ENCODE data around the gene GNB1L. TPM values are rescaled to one million over a fixed set of nuclear protein-coding genes. Genes with fewer than 3 reads are reported as not detected.

Gene GNB1L
- total and polyA plus RNA-seq, 2 experiments from 2014 or later = 14.3 to 16.5 TPM

GRCh38 chr22:19902245-19902715, 47.6 kb upstream of the GNB1L start:
- no peak overlapping the region for H3K27ac ChIP-seq

GRCh38 chr22:19901577-19902244, 47.0 kb upstream of the GNB1L start:
- 80 to 87% methylated on average over 11 of the region's 11 CpGs for WGBS, 2 experiments (ENCODE audit: low coverage in 1 of 2, low lambda C conversion rate in 2 of 2, missing lambda C conversion rate in 2 of 2)
- Histone ChIP-seq H4K20me1 (ENCODE audit: insufficient read depth) (no peaks in the 10 kb centered on the region), H2AFZ (no peak overlapping the region), H3K79me2 (ENCODE audit: insufficient read depth) (no peaks in the 10 kb centered on the region), H3K27me3 (replicated peaks; ENCODE audit: insufficient read depth) (no peaks in the 10 kb centered on the region), H3K4me3 (no peak overlapping the region), H3K9me2 (ENCODE audit: insufficient read depth) (no peaks in the 10 kb centered on the region), H3K9ac (no peak overlapping the region), H3F3A (ENCODE audit: insufficient read depth) (no peaks in the 10 kb centered on the region), H3K4me2 (ENCODE audit: unreplicated experiment) (no peak overlapping the region), H3K27ac (no peak overlapping the region), H3K36me3 (ENCODE audit: low read depth) (no peaks in the 10 kb centered on the region), H3K9me3 (ENCODE audit: low read depth) (no peaks in the 10 kb centered on the region), H3K4me1 (ENCODE audit: insufficient read depth) (no peaks in the 10 kb centered on the region)
- TF ChIP-seq EZH2 (IDR thresholded peaks at IDR 0.05; ENCODE audit: insufficient read depth, poor library complexity, severe bottlenecking) (no peak), EZH2phosphoT487 (IDR thresholded peaks at IDR 0.05; ENCODE audit: insufficient read depth, low read depth) (no peak)
- in situ Hi-C loops (cut with MboI) = no loop called here
- no peak for DNase-seq

More at GRCh38 chr22:19902245-19902715, 47.6 kb upstream of the GNB1L start:
- no peaks in the 10 kb centered on the region for H3F3A ChIP-seq (ENCODE audit: insufficient read depth)
- no peak overlapping the region for H3K4me3 ChIP-seq
- 79 to 95% methylated on average over 2 to 7 of the region's 7 CpGs for WGBS, 2 experiments (ENCODE audit: low coverage in 1 of 2, low lambda C conversion rate in 2 of 2, missing lambda C conversion rate in 2 of 2)
- no peaks in the 10 kb centered on the region for H4K20me1 ChIP-seq (ENCODE audit: insufficient read depth)
- H3K4me1 ChIP-seq (ENCODE audit: insufficient read depth) = no peaks in the 10 kb centered on the region
- in situ Hi-C loops (cut with MboI) = no loop called here
- no peaks in the 10 kb centered on the region for H3K79me2 ChIP-seq (ENCODE audit: insufficient read depth)
- no peak overlapping the region for H3K9ac ChIP-seq
- H3K4me2 ChIP-seq (ENCODE audit: unreplicated experiment) = no peak overlapping the region
- no peaks in the 10 kb centered on the region for H3K9me2 ChIP-seq (ENCODE audit: insufficient read depth)
- no peak for DNase-seq
- no peaks in the 10 kb centered on the region for H3K27me3 ChIP-seq (replicated peaks; ENCODE audit: insufficient read depth)
- no peak for TF ChIP-seq EZH2 (IDR thresholded peaks at IDR 0.05; ENCODE audit: insufficient read depth, poor library complexity, severe bottlenecking)
- H3K36me3 ChIP-seq (ENCODE audit: low read depth) = no peaks in the 10 kb centered on the region
- H2AFZ ChIP-seq = no peak overlapping the region
- no peaks in the 10 kb centered on the region for H3K9me3 ChIP-seq (ENCODE audit: low read depth)

GRCh38 chr22:19900707-19901436, 46.2 kb upstream of the GNB1L start:
- no peaks in the 10 kb centered on the region for H3K36me3 ChIP-seq (ENCODE audit: low read depth)
- H3K27me3 ChIP-seq (replicated peaks; ENCODE audit: insufficient read depth) = no peaks in the 10 kb centered on the region
- H3K79me2 ChIP-seq (ENCODE audit: insufficient read depth) = no peaks in the 10 kb centered on the region
- no peaks in the 10 kb centered on the region for H3F3A ChIP-seq (ENCODE audit: insufficient read depth)
- no peaks in the 10 kb centered on the region for H4K20me1 ChIP-seq (ENCODE audit: insufficient read depth)
- no peak overlapping the region for H3K4me3 ChIP-seq
- H3K9me2 ChIP-seq (ENCODE audit: insufficient read depth) = no peaks in the 10 kb centered on the region
- TF ChIP-seq EZH2phosphoT487 (IDR thresholded peaks at IDR 0.05; ENCODE audit: insufficient read depth, low read depth) (no peak), EZH2 (IDR thresholded peaks at IDR 0.05; ENCODE audit: insufficient read depth, poor library complexity, severe bottlenecking) (no peak)
- no peak overlapping the region for H3K9ac ChIP-seq
- no peak overlapping the region for H3K27ac ChIP-seq
- no peak for DNase-seq
- no peak overlapping the region for H3K4me2 ChIP-seq (ENCODE audit: unreplicated experiment)
- 90 to 97% methylated on average over 12 to 13 of the region's 13 CpGs for WGBS, 2 experiments (ENCODE audit: low coverage in 1 of 2, low lambda C conversion rate in 2 of 2, missing lambda C conversion rate in 2 of 2)
- in situ Hi-C loops (cut with MboI) = no loop called here
- no peak overlapping the region for H2AFZ ChIP-seq
- H3K4me1 ChIP-seq (ENCODE audit: insufficient read depth) = no peaks in the 10 kb centered on the region
- H3K9me3 ChIP-seq (ENCODE audit: low read depth) = no peaks in the 10 kb centered on the region

- Histone ChIP-seq H2AFZ (no peak overlapping the region), H3K4me1 (ENCODE audit: insufficient read depth) (no peaks in the 10 kb centered on the region), H3K4me2 (ENCODE audit: unreplicated experiment) (no peak overlapping the region), H3K27ac (no peak overlapping the region), H3F3A (ENCODE audit: insufficient read depth) (no peaks in the 10 kb centered on the region), H3K79me2 (ENCODE audit: insufficient read depth) (no peaks in the 10 kb centered on the region), H3K9ac (no peak overlapping the region), H3K36me3 (ENCODE audit: low read depth) (no peaks in the 10 kb centered on the region), H3K4me3 (no peak overlapping the region), H3K9me3 (ENCODE audit: low read depth) (no peaks in the 10 kb centered on the region), H3K9me2 (ENCODE audit: insufficient read depth) (no peaks in the 10 kb centered on the region), H4K20me1 (ENCODE audit: insufficient read depth) (no peaks in the 10 kb centered on the region), H3K27me3 (replicated peaks; ENCODE audit: insufficient read depth) (no peaks in the 10 kb centered on the region)
- WGBS, 2 experiments (ENCODE audit: low coverage in 1 of 2, low lambda C conversion rate in 2 of 2, missing lambda C conversion rate in 2 of 2) = 85 to 86% methylated on average over 16 of the region's 16 CpGs
- in situ Hi-C loops (cut with MboI) = no loop called here
- DNase-seq = no peak
- TF ChIP-seq EZH2 (IDR thresholded peaks at IDR 0.05; ENCODE audit: insufficient read depth, poor library complexity, severe bottlenecking) = no peak
- no peak for TF ChIP-seq EZH2phosphoT487 (IDR thresholded peaks at IDR 0.05; ENCODE audit: insufficient read depth, low read depth)
These were observed 44.3 kb upstream of the GNB1L start for GRCh38 chr22:19898831-19899567.

Data from GM23248 (cell line).